Neural cell (in vitro differentiated cells): ENCODE results near the gene NPSR1.

ENCODE experiments used
- EZH2 ChIP-seq: fragments of 200-600, 300-800 bp; shearing (Covaris generic), sonication (generic); IDR thresholded peaks from 2 replicates; pipeline ENCODE4 v1.6.1; 2014; ENCODE audit warnings: antibody characterized with exemption, low read length, borderline replicate concordance, mild to moderate bottlenecking; ENCODE audit not compliant: insufficient read depth, poor library complexity, severe bottlenecking
- SMC3 ChIP-seq: fragments of 450-650 bp; conservative IDR thresholded peaks from 2 replicates; pipeline ENCODE4 v1.6.1; 2014; ENCODE audit warnings: antibody characterized with exemption, mild to moderate bottlenecking, moderate library complexity; ENCODE audit not compliant: poor library complexity
- TAF1 ChIP-seq: IDR thresholded peaks from 2 replicates; pipeline ENCODE4 v1.6.1; 2012; ENCODE audit warnings: low read depth
- TF ChIP-seq, protein P1 (sequence below): fragments of 450-650 bp; IDR thresholded peaks from 2 replicates; pipeline ENCODE4 v1.5.1; 2014; ENCODE audit warnings: antibody characterized with exemption, mild to moderate bottlenecking, moderate library complexity; ENCODE audit not compliant: poor library complexity, severe bottlenecking

DNA sequence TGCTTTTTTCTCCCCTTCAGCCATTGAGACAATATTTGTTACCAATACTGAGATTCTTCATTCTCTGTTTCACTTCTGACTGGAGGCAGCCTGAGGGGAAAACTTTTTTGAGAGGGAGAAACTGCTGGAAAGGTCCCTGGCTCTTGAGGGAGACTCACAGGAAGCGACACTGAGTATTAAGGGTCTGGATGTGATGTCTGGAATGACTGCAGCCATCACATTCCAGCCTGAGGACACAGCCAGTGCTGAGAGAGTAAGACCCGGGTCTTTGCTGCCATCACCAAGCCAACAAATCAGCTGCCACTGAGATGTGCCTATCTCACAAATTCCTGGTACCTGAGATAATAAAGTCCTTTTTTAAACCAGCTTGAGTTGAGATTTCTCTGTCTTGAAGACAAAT lies 221.9 kb downstream of the NPSR1 start:
- TF ChIP-seq SMC3 (no peak), EZH2 (no peak), TAF1 (no peak)
- TF ChIP-seq, protein P1, sequence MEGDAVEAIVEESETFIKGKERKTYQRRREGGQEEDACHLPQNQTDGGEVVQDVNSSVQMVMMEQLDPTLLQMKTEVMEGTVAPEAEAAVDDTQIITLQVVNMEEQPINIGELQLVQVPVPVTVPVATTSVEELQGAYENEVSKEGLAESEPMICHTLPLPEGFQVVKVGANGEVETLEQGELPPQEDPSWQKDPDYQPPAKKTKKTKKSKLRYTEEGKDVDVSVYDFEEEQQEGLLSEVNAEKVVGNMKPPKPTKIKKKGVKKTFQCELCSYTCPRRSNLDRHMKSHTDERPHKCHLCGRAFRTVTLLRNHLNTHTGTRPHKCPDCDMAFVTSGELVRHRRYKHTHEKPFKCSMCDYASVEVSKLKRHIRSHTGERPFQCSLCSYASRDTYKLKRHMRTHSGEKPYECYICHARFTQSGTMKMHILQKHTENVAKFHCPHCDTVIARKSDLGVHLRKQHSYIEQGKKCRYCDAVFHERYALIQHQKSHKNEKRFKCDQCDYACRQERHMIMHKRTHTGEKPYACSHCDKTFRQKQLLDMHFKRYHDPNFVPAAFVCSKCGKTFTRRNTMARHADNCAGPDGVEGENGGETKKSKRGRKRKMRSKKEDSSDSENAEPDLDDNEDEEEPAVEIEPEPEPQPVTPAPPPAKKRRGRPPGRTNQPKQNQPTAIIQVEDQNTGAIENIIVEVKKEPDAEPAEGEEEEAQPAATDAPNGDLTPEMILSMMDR, result no peak
